Neural cell (in vitro differentiated cells): ENCODE results near the gene NRIP3. TPM values are rescaled to one million over a fixed set of nuclear protein-coding genes. Genes with fewer than 3 reads are reported as not detected.
"Not testable (repeated sequence)": the region's sequence is repeated elsewhere in the genome, so short reads cannot be mapped to it uniquely, and the experiment has no call there.

Source experiments
- H2AFZ ChIP-seq: fragments of 200-600, 300-800 bp; sonication (generic), shearing (Covaris generic); 2 replicates; pipeline ENCODE4 v1.6.0; 2014; ENCODE audit warnings: low read depth, mild to moderate bottlenecking, antibody characterized with exemption, low read length, moderate library complexity
- H3F3A ChIP-seq: fragments of 200-600 bp; shearing (Covaris generic); 2 replicates; pipeline ENCODE4 v1.6.1; 2016; ENCODE audit warnings: mild to moderate bottlenecking, moderate library complexity, mixed read lengths, antibody characterized with exemption, low read length; ENCODE audit not compliant: insufficient read depth, poor library complexity, severe bottlenecking
- H3K27ac ChIP-seq: fragments of 200-600, 300-800 bp; sonication (generic), shearing (Covaris generic); 2 replicates; pipeline ENCODE4 v1.5.1; 2014; ENCODE audit warnings: mild to moderate bottlenecking, low read length, moderate library complexity
- H3K27me3 ChIP-seq: fragments of 300-800, 200-600 bp; sonication (generic), shearing (Covaris generic); 2 replicates; pipeline ENCODE4 v1.6.0; 2014; ENCODE audit warnings: mild to moderate bottlenecking, low read depth, low read length, moderate library complexity; ENCODE audit not compliant: insufficient read depth
- H3K36me3 ChIP-seq: fragments of 300-800, 200-600 bp; sonication (generic), shearing (Covaris generic); 2 replicates; pipeline ENCODE4 v1.5.1; 2014; ENCODE audit warnings: mild to moderate bottlenecking, antibody characterized with exemption, low read length, moderate library complexity; ENCODE audit not compliant: insufficient read depth
- H3K4me2 ChIP-seq: fragments of 300-800, 200-600 bp; sonication (generic), shearing (Covaris generic); 2 replicates; pipeline ENCODE4 v1.6.0; 2014; ENCODE audit warnings: mild to moderate bottlenecking, low read length
- H3K4me3 ChIP-seq: fragments of 300-800, 200-600 bp; sonication (generic), shearing (Covaris generic); 2 replicates; pipeline ENCODE4 v1.5.1; 2014; ENCODE audit warnings: mild to moderate bottlenecking, low read length, moderate library complexity
- H3K79me2 ChIP-seq: fragments of 200-600 bp; shearing (Covaris generic); replicated peaks from 2 replicates; pipeline ENCODE4 v1.6.0; 2014; ENCODE audit warnings: mild to moderate bottlenecking, low read length, moderate library complexity; ENCODE audit not compliant: insufficient read depth
- H3K9ac ChIP-seq: fragments of 300-800, 200-600 bp; sonication (generic), shearing (Covaris generic); 2 replicates; pipeline ENCODE4 v1.6.1; 2016; ENCODE audit warnings: mild to moderate bottlenecking, low read length, mixed read lengths
- H3K9me2 ChIP-seq: fragments of 200-600 bp; shearing (Covaris generic); 2 replicates; pipeline ENCODE4 v1.6.1; 2016; ENCODE audit warnings: mild to moderate bottlenecking, low read length, mixed read lengths; ENCODE audit not compliant: insufficient read depth
- H3K9me3 ChIP-seq: fragments of 200-600, 300-800 bp; sonication (generic), shearing (Covaris generic); 2 replicates; pipeline ENCODE4 v1.6.1; 2016; ENCODE audit warnings: mild to moderate bottlenecking, mixed run types, low read length, moderate library complexity, mixed read lengths
- H4K20me1 ChIP-seq: fragments of 200-600 bp; shearing (Covaris generic); 2 replicates; pipeline ENCODE4 v1.6.1; 2016; ENCODE audit warnings: mild to moderate bottlenecking, mixed run types; ENCODE audit not compliant: insufficient read depth
- EP300 ChIP-seq: fragments of 450-650 bp; conservative IDR thresholded peaks from 2 replicates; pipeline ENCODE4 v1.6.1; 2014; ENCODE audit warnings: antibody characterized with exemption, mild to moderate bottlenecking, moderate library complexity; ENCODE audit not compliant: poor library complexity, severe bottlenecking
- EZH2 ChIP-seq: fragments of 200-600, 300-800 bp; shearing (Covaris generic), sonication (generic); IDR thresholded peaks from 2 replicates; pipeline ENCODE4 v1.6.1; 2014; ENCODE audit warnings: antibody characterized with exemption, low read length, borderline replicate concordance, mild to moderate bottlenecking; ENCODE audit not compliant: insufficient read depth, poor library complexity, severe bottlenecking
- MXI1 ChIP-seq: fragments of 450-650 bp; conservative IDR thresholded peaks from 2 replicates; pipeline ENCODE4 v1.6.1; 2014; ENCODE audit warnings: antibody characterized with exemption, mild to moderate bottlenecking; ENCODE audit not compliant: poor library complexity, severe bottlenecking
- POLR2AphosphoS5 ChIP-seq: IDR thresholded peaks from 2 replicates; pipeline ENCODE4 v1.6.1; 2012
- RAD21 ChIP-seq: fragments of 450-650 bp; conservative IDR thresholded peaks from 2 replicates; pipeline ENCODE4 v1.6.1; 2014; ENCODE audit warnings: antibody characterized with exemption, mild to moderate bottlenecking, moderate library complexity
- SMC3 ChIP-seq: fragments of 450-650 bp; conservative IDR thresholded peaks from 2 replicates; pipeline ENCODE4 v1.6.1; 2014; ENCODE audit warnings: antibody characterized with exemption, mild to moderate bottlenecking, moderate library complexity; ENCODE audit not compliant: poor library complexity
- TAF1 ChIP-seq: IDR thresholded peaks from 2 replicates; pipeline ENCODE4 v1.6.1; 2012; ENCODE audit warnings: low read depth
- polyA plus RNA-seq: library from polyadenylated mRNA; depleted of rRNA; stranded (reverse); fragments of >200 nt; gene quantifications from 2 replicates; pipeline ENCODE4 v1.2.3, GENCODE V29; 2014
- TF ChIP-seq, protein P1 (sequence below): IDR thresholded peaks from 2 replicates; pipeline ENCODE4 v1.6.1; 2012; ENCODE audit warnings: borderline replicate concordance
- TF ChIP-seq, protein P2 (sequence below): fragments of 450-650 bp; IDR thresholded peaks from 2 replicates; pipeline ENCODE4 v1.5.1; 2014; ENCODE audit warnings: antibody characterized with exemption, mild to moderate bottlenecking, moderate library complexity; ENCODE audit not compliant: poor library complexity, severe bottlenecking

NRIP3 gene
- polyA plus RNA-seq, 1 donor from 2014 or later = 8.8 TPM

DNA sequence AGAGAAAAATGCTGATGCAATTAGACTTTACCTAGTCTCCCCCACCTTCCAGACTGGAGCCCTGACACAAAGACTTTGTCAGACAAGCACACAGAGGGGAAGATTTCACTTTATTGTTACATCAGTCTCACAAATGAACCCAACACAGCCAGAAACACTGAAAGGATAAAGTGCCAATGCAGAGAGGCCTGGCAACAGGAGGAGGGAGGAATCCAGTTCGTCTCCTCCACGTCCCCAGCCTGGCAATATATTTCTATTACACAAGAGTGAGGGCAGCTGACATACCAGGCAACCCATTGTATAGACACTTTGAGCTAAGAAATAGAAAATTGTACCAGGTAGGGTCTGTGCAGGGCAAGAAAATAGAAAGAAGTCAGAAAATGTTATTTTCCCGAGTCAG, 23.3 kb downstream of the NRIP3 start:
- Histone ChIP-seq H3F3A (no peaks in the 10 kb centered on the region), H3K79me2 (no peaks in the 10 kb centered on the region), H3K9ac (no peak overlapping the region), H4K20me1 (no peaks in the 10 kb centered on the region), H3K36me3 (no peaks in the 10 kb centered on the region), H3K4me3 (no peak overlapping the region), H3K27ac (no peak overlapping the region), H3K9me2 (no peaks in the 10 kb centered on the region), H2AFZ (no peak overlapping the region), H3K9me3 (no peaks in the 10 kb centered on the region), H3K27me3 (no peaks in the 10 kb centered on the region), H3K4me2 (no peak overlapping the region)
- TF ChIP-seq, protein P1, sequence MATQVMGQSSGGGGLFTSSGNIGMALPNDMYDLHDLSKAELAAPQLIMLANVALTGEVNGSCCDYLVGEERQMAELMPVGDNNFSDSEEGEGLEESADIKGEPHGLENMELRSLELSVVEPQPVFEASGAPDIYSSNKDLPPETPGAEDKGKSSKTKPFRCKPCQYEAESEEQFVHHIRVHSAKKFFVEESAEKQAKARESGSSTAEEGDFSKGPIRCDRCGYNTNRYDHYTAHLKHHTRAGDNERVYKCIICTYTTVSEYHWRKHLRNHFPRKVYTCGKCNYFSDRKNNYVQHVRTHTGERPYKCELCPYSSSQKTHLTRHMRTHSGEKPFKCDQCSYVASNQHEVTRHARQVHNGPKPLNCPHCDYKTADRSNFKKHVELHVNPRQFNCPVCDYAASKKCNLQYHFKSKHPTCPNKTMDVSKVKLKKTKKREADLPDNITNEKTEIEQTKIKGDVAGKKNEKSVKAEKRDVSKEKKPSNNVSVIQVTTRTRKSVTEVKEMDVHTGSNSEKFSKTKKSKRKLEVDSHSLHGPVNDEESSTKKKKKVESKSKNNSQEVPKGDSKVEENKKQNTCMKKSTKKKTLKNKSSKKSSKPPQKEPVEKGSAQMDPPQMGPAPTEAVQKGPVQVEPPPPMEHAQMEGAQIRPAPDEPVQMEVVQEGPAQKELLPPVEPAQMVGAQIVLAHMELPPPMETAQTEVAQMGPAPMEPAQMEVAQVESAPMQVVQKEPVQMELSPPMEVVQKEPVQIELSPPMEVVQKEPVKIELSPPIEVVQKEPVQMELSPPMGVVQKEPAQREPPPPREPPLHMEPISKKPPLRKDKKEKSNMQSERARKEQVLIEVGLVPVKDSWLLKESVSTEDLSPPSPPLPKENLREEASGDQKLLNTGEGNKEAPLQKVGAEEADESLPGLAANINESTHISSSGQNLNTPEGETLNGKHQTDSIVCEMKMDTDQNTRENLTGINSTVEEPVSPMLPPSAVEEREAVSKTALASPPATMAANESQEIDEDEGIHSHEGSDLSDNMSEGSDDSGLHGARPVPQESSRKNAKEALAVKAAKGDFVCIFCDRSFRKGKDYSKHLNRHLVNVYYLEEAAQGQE = no peak
- no peak for TF ChIP-seq RAD21
- TF ChIP-seq, protein P2, sequence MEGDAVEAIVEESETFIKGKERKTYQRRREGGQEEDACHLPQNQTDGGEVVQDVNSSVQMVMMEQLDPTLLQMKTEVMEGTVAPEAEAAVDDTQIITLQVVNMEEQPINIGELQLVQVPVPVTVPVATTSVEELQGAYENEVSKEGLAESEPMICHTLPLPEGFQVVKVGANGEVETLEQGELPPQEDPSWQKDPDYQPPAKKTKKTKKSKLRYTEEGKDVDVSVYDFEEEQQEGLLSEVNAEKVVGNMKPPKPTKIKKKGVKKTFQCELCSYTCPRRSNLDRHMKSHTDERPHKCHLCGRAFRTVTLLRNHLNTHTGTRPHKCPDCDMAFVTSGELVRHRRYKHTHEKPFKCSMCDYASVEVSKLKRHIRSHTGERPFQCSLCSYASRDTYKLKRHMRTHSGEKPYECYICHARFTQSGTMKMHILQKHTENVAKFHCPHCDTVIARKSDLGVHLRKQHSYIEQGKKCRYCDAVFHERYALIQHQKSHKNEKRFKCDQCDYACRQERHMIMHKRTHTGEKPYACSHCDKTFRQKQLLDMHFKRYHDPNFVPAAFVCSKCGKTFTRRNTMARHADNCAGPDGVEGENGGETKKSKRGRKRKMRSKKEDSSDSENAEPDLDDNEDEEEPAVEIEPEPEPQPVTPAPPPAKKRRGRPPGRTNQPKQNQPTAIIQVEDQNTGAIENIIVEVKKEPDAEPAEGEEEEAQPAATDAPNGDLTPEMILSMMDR = no peak
- no peak for TF ChIP-seq MXI1
- TF ChIP-seq POLR2AphosphoS5 = no peak
- no peak for TF ChIP-seq TAF1
- no peak for TF ChIP-seq EZH2
- TF ChIP-seq EP300 = no peak
- no peak for TF ChIP-seq SMC3

DNA sequence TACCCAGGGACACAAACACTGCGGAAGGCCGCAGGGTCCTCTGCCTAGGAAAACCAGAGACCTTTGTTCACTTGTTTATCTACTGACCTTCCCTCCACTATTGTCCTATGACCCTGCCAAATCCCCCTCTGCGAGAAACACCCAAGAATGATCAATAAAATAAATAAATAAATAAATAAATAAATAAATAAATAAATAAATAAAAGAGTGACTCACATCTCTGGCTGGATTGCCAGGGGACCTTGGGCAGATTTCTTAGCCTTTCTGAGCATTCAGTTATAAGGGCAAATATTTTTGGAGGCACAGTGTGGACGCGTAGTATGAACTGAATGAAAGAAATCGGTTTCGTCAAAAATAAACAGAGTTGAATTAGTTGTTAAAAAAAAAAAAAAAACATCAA, 24.4 kb downstream of the NRIP3 start:
- not testable (repeated sequence) for H2AFZ ChIP-seq

DNA sequence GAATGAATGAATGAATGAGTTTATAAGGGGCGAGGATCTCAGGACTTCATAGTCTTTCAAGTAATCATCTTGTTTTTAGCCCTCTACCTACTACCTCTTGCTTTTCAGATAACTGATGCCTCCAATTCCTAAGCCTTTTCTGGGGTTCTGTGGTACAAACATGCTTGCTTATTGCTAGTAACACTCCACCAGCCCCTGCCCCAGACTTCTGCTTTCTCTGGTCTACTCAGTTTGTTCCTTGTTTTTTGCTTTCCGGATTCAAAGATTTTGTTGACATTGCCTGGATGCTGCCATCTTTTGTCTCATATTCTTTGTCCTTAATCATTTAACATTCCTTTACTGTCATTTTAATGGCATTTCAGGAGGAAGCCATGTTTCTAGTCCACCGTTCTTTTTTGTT, 30.7 kb downstream of the NRIP3 start:
- no peaks in the 10 kb centered on the region for H3K27me3 ChIP-seq
- H3K9me3 ChIP-seq = no peaks in the 10 kb centered on the region
- no peaks in the 10 kb centered on the region for H3F3A ChIP-seq
- H3K4me2 ChIP-seq = no peak overlapping the region
- H3K27ac ChIP-seq = no peak overlapping the region
- H3K9ac ChIP-seq = no peak overlapping the region
- H3K36me3 ChIP-seq = no peaks in the 10 kb centered on the region
- no peak for TF ChIP-seq MXI1
- TF ChIP-seq, protein P2 = no peak
- TF ChIP-seq, protein P1 = no peak
- TF ChIP-seq EP300 = no peak
- no peak for TF ChIP-seq POLR2AphosphoS5
- TF ChIP-seq RAD21 = no peak
- no peak for TF ChIP-seq TAF1
- TF ChIP-seq EZH2 = no peak
- no peak for TF ChIP-seq SMC3
- H2AFZ ChIP-seq = no peak overlapping the region
- no peaks in the 10 kb centered on the region for H4K20me1 ChIP-seq
- no peak overlapping the region for H3K4me3 ChIP-seq
- no peaks in the 10 kb centered on the region for H3K79me2 ChIP-seq
- no peaks in the 10 kb centered on the region for H3K9me2 ChIP-seq

More for the DNA sequence above, 24.4 kb downstream of the NRIP3 start:
- not testable (repeated sequence) for H3K36me3 ChIP-seq, H4K20me1 ChIP-seq, H3K27me3 ChIP-seq, H3K9ac ChIP-seq, H3K4me2 ChIP-seq, H3K4me3 ChIP-seq, H3F3A ChIP-seq, H3K9me3 ChIP-seq, H3K27ac ChIP-seq, H3K79me2 ChIP-seq, H3K9me2 ChIP-seq
